ENCODE results near the gene C22orf23. TPM values are rescaled to one million over a fixed set of nuclear protein-coding genes. Genes with fewer than 3 reads are reported as not detected.

Gene C22orf23
- total and polyA plus RNA-seq, 9 of the 15 experiments (the other 6 are each of a cell fraction or from before 2014, with no cell fraction given), result 0.25 to 1.0 (median 0.53) TPM

DNA sequence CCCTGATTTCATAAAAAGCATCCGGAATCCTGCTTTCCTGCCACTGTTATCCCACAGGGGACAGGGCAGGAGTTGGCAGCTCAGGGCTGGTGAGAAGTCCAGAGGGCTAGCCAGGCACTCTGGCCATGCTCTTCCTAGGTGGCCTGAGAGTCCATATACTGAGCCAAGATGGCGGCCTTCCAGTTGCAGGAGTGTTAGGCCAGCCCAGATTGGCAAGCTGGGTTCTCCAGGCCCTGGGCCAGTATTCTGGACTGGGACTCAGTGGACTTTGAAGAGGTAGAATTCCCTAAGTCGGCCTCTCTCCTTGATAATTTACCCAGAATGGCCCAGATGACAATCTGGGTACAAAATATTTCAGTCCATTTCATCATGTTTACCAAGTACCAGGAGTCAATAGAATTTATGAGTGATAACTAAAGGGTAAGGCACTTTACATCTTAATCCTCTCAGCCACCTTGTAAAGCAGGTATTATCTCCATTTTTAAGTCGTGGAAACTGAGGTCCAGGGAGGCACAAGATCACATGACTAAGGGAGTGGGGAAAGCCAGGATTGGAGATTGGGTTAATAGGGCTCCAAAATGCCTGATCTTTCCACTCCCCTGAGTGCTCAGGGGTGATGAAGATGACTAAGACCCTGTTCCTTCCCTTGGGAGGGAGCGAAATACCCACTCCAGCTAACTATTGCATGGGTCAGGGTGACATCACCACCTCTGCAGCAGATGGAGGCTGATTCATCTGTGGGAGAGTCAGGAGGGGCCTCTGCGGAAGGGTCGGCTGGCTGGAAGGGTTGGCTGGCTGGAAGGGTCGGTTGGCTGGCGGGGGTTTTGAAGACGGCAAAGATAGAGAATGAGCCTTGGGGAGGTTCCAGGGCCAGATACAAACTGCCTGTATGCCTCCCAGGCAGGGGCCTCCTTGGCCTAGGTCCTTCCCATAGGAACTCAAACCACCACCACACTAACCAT, 48.5 kb downstream of the C22orf23 start (continued):
- TF ChIP-seq BHLHE40 (IDR thresholded peaks at IDR 0.05; ENCODE audit: low read length) (no peak), ZNF232 (CRISPR knock-in tag; IDR thresholded peaks at IDR 0.05) (no peak), PPARD (CRISPR knock-in tag; IDR thresholded peaks at IDR 0.05) (no peak), CHD1 (IDR thresholded peaks at IDR 0.05; ENCODE audit: low read length) (no peak), RNF2 (IDR thresholded peaks at IDR 0.05) (no peak), MEF2A (IDR thresholded peaks at IDR 0.05; ENCODE audit: control insufficient read depth, low read depth, low read length) (no peak), CSDE1 (IDR thresholded peaks at IDR 0.05) (no peak), L3MBTL2 (IDR thresholded peaks at IDR 0.05) (no peak), COPS2 (conservative IDR thresholded peaks at IDR 0.05) (no peak), LARP7 (IDR thresholded peaks at IDR 0.05) (no peak)
- TF ChIP-seq, protein P1, sequence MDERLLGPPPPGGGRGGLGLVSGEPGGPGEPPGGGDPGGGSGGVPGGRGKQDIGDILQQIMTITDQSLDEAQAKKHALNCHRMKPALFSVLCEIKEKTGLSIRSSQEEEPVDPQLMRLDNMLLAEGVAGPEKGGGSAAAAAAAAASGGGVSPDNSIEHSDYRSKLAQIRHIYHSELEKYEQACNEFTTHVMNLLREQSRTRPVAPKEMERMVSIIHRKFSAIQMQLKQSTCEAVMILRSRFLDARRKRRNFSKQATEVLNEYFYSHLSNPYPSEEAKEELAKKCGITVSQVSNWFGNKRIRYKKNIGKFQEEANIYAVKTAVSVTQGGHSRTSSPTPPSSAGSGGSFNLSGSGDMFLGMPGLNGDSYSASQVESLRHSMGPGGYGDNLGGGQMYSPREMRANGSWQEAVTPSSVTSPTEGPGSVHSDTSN (CRISPR knock-in tag; IDR thresholded peaks at IDR 0.05; ENCODE audit: low read depth), result no peak
- TF ChIP-seq, protein P1 (tag; conservative IDR thresholded peaks at IDR 0.05; ENCODE audit: low read depth), result 0 out of 2 replicates have a peak, but pooled peaks have one; percentile 12
- TF ChIP-seq, protein P2, sequence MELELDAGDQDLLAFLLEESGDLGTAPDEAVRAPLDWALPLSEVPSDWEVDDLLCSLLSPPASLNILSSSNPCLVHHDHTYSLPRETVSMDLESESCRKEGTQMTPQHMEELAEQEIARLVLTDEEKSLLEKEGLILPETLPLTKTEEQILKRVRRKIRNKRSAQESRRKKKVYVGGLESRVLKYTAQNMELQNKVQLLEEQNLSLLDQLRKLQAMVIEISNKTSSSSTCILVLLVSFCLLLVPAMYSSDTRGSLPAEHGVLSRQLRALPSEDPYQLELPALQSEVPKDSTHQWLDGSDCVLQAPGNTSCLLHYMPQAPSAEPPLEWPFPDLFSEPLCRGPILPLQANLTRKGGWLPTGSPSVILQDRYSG (tag; conservative IDR thresholded peaks at IDR 0.05; ENCODE audit: low read depth), result no peak
- TF ChIP-seq, protein P3, sequence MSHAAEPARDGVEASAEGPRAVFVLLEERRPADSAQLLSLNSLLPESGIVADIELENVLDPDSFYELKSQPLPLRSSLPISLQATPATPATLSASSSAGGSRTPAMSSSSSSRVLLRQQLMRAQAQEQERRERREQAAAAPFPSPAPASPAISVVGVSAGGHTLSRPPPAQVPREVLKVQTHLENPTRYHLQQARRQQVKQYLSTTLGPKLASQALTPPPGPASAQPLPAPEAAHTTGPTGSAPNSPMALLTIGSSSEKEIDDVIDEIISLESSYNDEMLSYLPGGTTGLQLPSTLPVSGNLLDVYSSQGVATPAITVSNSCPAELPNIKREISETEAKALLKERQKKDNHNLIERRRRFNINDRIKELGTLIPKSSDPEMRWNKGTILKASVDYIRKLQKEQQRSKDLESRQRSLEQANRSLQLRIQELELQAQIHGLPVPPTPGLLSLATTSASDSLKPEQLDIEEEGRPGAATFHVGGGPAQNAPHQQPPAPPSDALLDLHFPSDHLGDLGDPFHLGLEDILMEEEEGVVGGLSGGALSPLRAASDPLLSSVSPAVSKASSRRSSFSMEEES (CRISPR knock-in tag; IDR thresholded peaks at IDR 0.05), result peak; percentile 84
- TF ChIP-seq, protein P4, sequence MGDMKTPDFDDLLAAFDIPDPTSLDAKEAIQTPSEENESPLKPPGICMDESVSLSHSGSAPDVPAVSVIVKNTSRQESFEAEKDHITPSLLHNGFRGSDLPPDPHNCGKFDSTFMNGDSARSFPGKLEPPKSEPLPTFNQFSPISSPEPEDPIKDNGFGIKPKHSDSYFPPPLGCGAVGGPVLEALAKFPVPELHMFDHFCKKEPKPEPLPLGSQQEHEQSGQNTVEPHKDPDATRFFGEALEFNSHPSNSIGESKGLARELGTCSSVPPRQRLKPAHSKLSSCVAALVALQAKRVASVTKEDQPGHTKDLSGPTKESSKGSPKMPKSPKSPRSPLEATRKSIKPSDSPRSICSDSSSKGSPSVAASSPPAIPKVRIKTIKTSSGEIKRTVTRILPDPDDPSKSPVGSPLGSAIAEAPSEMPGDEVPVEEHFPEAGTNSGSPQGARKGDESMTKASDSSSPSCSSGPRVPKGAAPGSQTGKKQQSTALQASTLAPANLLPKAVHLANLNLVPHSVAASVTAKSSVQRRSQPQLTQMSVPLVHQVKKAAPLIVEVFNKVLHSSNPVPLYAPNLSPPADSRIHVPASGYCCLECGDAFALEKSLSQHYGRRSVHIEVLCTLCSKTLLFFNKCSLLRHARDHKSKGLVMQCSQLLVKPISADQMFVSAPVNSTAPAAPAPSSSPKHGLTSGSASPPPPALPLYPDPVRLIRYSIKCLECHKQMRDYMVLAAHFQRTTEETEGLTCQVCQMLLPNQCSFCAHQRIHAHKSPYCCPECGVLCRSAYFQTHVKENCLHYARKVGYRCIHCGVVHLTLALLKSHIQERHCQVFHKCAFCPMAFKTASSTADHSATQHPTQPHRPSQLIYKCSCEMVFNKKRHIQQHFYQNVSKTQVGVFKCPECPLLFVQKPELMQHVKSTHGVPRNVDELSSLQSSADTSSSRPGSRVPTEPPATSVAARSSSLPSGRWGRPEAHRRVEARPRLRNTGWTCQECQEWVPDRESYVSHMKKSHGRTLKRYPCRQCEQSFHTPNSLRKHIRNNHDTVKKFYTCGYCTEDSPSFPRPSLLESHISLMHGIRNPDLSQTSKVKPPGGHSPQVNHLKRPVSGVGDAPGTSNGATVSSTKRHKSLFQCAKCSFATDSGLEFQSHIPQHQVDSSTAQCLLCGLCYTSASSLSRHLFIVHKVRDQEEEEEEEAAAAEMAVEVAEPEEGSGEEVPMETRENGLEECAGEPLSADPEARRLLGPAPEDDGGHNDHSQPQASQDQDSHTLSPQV (IDR thresholded peaks at IDR 0.05), result peak; percentile 61
- TF ChIP-seq, protein P5, sequence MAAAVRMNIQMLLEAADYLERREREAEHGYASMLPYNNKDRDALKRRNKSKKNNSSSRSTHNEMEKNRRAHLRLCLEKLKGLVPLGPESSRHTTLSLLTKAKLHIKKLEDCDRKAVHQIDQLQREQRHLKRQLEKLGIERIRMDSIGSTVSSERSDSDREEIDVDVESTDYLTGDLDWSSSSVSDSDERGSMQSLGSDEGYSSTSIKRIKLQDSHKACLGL (CRISPR knock-in tag; IDR thresholded peaks at IDR 0.05; ENCODE audit: borderline replicate concordance, poor library complexity, severe bottlenecking), result no peak

All from K562 (cell line).